ENCODE data around the gene E2F6. TPM values are rescaled to one million over a fixed set of nuclear protein-coding genes. Genes with fewer than 3 reads are reported as not detected.

The E2F6 gene
- polyA plus RNA-seq, 3 donors, result 3.5 to 6.4 (median 3.7) TPM

DNA sequence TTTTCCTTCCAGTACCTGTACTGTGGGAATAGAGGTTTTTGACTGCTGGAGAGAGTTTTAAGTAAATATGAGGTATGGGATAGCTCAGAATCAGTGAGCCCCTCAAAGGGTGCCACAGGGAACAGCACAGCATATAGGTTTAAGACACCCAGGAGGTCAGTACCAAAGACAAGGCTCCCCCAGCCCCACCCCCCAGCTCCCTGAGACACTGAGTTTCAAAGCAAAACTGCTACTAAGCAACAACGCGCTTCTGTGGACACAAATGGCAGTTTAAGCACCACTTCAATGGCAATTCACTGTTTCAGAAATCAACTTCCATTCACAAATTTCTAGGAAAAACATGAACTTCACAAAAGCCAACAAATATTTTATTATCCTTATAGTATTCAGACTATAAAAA, 15.2 kb downstream of the E2F6 start:
- WGBS (ENCODE audit: insufficient coverage), result 100% methylated on average over 2 of the region's 2 CpGs
- Histone ChIP-seq H2AFZ (ENCODE audit: insufficient read depth, low read depth, low read length, poor library complexity, severe bottlenecking) (no peak overlapping the region), H3K4me2 (replicated peaks; ENCODE audit: extremely low read depth, low read length, poor library complexity, severe bottlenecking) (no peak overlapping the region), H3K9ac (ENCODE audit: insufficient read depth, low read length, poor library complexity, severe bottlenecking) (no peak overlapping the region), H3K4me1 (ENCODE audit: control insufficient read depth in 1 of 2, insufficient read depth in 2 of 2, low read length in 2 of 2) (no peaks in the 10 kb centered on the region), H3K27me3 (ENCODE audit: control insufficient read depth in 2 of 2, insufficient read depth in 2 of 2, low read length in 2 of 2) (no peaks in the 10 kb centered on the region), H4K20me1 (ENCODE audit: insufficient read depth, low read length) (peaks cover 7% of the 10 kb centered on the region), H3K4me3 (replicated peaks in 1 of 3; ENCODE audit: low read depth in 2 of 3, low read length in 3 of 3) (no peak overlapping the region), H3K36me3 (replicated peaks in 1 of 2; ENCODE audit: control insufficient read depth in 1 of 2, insufficient read depth in 2 of 2, low read length in 2 of 2) (peaks cover 60 to 93% of the 10 kb centered on the region in 2 donors), H3K9me3 (replicated peaks in 1 of 2; ENCODE audit: control insufficient read depth in 1 of 2, insufficient read depth in 1 of 2, low read length in 2 of 2) (no peaks in the 10 kb centered on the region), H3K79me2 (ENCODE audit: insufficient read depth, low read length) (peaks cover 4% of the 10 kb centered on the region), H3K27ac (ENCODE audit: low read depth in 1 of 2, low read length in 2 of 2) (no peak overlapping the region)
- Mint-ChIP-seq H3K4me1 (peaks cover 2% of the 10 kb centered on the region), H3K9me3 (peaks cover 0 to 3% (median 0%) of the 10 kb centered on the region in 7 donors), H3K27me3 (ENCODE audit: low read depth in 3 of 3) (no peaks in the 10 kb centered on the region), H3K36me3 (peaks cover 77 to 81% of the 10 kb centered on the region in 2 donors), H3K27ac (no peak overlapping the region), H3K4me3 (no peak overlapping the region)
- TF ChIP-seq, protein P1, sequence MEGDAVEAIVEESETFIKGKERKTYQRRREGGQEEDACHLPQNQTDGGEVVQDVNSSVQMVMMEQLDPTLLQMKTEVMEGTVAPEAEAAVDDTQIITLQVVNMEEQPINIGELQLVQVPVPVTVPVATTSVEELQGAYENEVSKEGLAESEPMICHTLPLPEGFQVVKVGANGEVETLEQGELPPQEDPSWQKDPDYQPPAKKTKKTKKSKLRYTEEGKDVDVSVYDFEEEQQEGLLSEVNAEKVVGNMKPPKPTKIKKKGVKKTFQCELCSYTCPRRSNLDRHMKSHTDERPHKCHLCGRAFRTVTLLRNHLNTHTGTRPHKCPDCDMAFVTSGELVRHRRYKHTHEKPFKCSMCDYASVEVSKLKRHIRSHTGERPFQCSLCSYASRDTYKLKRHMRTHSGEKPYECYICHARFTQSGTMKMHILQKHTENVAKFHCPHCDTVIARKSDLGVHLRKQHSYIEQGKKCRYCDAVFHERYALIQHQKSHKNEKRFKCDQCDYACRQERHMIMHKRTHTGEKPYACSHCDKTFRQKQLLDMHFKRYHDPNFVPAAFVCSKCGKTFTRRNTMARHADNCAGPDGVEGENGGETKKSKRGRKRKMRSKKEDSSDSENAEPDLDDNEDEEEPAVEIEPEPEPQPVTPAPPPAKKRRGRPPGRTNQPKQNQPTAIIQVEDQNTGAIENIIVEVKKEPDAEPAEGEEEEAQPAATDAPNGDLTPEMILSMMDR (IDR thresholded peaks at IDR 0.05), result no peak
- intact Hi-C loops (cut with micrococcal nuclease), result no loop called here
- no peak for DNase-seq

DNA sequence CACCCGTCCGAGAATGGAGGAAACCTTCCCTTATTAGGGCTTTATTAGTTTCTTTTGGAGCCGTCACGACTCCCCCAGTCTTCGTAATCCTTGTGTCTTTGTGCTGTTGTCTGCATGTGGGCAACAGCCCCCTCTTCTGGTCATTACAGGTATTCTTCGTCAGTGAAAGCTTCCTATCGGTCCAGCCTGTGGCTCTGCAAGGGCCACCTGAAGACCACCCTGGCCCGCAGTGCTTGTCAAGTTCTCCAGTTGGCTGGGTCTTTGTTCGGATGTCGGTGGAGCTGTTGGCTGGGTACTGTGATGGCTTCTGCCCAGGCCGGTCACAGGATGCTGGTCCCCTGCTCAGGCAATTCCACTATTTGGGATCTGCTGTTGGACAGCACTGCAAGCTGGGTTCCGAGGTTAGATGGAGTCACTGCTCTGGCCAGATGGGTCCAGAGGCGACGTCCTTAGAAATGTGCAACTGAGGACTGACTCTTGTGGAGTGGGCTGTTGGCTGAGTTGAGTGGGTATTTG, 19.2 kb downstream of the E2F6 start:
- no peaks in the 10 kb centered on the region for H3K79me2 ChIP-seq (ENCODE audit: insufficient read depth, low read length)
- H3K27me3 ChIP-seq (ENCODE audit: control insufficient read depth in 2 of 2, insufficient read depth in 2 of 2, low read length in 2 of 2), result no peaks in the 10 kb centered on the region
- no peak overlapping the region for H3K27ac ChIP-seq (ENCODE audit: low read depth in 1 of 2, low read length in 2 of 2)
- 87% methylated on average over 12 of the region's 14 CpGs for WGBS (ENCODE audit: insufficient coverage)
- Mint-ChIP-seq H3K36me3 (peaks cover 76 to 79% of the 10 kb centered on the region in 2 donors), H3K4me3 (no peak overlapping the region), H3K4me1 (no peaks in the 10 kb centered on the region), H3K27ac (peak overlapping the region in 1 of 7 donors; percentile 22), H3K27me3 (ENCODE audit: low read depth in 3 of 3) (no peaks in the 10 kb centered on the region), H3K9me3 (peaks cover 15 to 22% (median 19%) of the 10 kb centered on the region in 7 donors)
- H3K36me3 ChIP-seq (replicated peaks in 1 of 2; ENCODE audit: control insufficient read depth in 1 of 2, insufficient read depth in 2 of 2, low read length in 2 of 2), result peaks cover 56 to 91% of the 10 kb centered on the region in 2 donors
- no peaks in the 10 kb centered on the region for H3K4me1 ChIP-seq (ENCODE audit: control insufficient read depth in 1 of 2, insufficient read depth in 2 of 2, low read length in 2 of 2)
- no peak overlapping the region for H3K4me2 ChIP-seq (replicated peaks; ENCODE audit: extremely low read depth, low read length, poor library complexity, severe bottlenecking)
- no peaks in the 10 kb centered on the region for H4K20me1 ChIP-seq (ENCODE audit: insufficient read depth, low read length)
- no peak overlapping the region for H3K9ac ChIP-seq (ENCODE audit: insufficient read depth, low read length, poor library complexity, severe bottlenecking)
- DNase-seq, result peak; percentile 27 to 49 (median 44)
- no peak overlapping the region for H2AFZ ChIP-seq (ENCODE audit: insufficient read depth, low read depth, low read length, poor library complexity, severe bottlenecking)
- H3K9me3 ChIP-seq (replicated peaks in 1 of 2; ENCODE audit: control insufficient read depth in 1 of 2, insufficient read depth in 1 of 2, low read length in 2 of 2), result peaks cover 18 to 19% of the 10 kb centered on the region in 2 donors
- H3K4me3 ChIP-seq (replicated peaks in 1 of 3; ENCODE audit: low read depth in 2 of 3, low read length in 3 of 3), result no peak overlapping the region
- intact Hi-C loops (cut with micrococcal nuclease), result loop anchor here (5.0 to 10.0 kb wide), 2 partner anchors 314 to 612 kb away; a partner anchor contains a TSS
- TF ChIP-seq, protein P1 (IDR thresholded peaks at IDR 0.05), result peak; percentile 85

Measured in CD14-positive monocyte (primary cell).